Smooth muscle cell (in vitro differentiated cells): ENCODE measurements around the gene PLCG1. TPM values are rescaled to one million over a fixed set of nuclear protein-coding genes. Genes with fewer than 3 reads are reported as not detected.

Experiments
- DNase-seq: peaks from one replicate; lab custom pipeline; 2025; ENCODE audit not compliant: unreplicated experiment; lab: John Stamatoyannopoulos, UW
- H2AFZ ChIP-seq: fragments of 200-600 bp; sonication (generic); 2 replicates; pipeline ENCODE4 v1.6.0; 2016; ENCODE audit warnings: antibody characterized with exemption, low read depth, mild to moderate bottlenecking
- H3F3A ChIP-seq: fragments of 200-600 bp; sonication (generic); 2 replicates; pipeline ENCODE4 v1.6.0; 2017; ENCODE audit warnings: antibody characterized with exemption, low read depth
- H3K27ac ChIP-seq: fragments of 200-600 bp; sonication (generic); 2 replicates; pipeline ENCODE4 v1.5.1; 2016; ENCODE audit warnings: low read depth, mild to moderate bottlenecking
- H3K27me3 ChIP-seq: fragments of 200-600 bp; sonication (generic); 2 replicates; pipeline ENCODE4 v1.6.1; 2016; ENCODE audit warnings: low read depth, mild to moderate bottlenecking
- H3K36me3 ChIP-seq: fragments of 200-600 bp; sonication (generic); 2 replicates; pipeline ENCODE4 v1.5.1; 2016; ENCODE audit warnings: low read depth
- H3K4me1 ChIP-seq: fragments of 200-600 bp; sonication (generic); 2 replicates; pipeline ENCODE4 v1.5.1; 2016; ENCODE audit warnings: low read depth
- H3K4me2 ChIP-seq: fragments of 200-600 bp; sonication (generic); 2 replicates; pipeline ENCODE4 v1.6.0; 2016; ENCODE audit warnings: mild to moderate bottlenecking
- H3K4me3 ChIP-seq: fragments of 200-600 bp; sonication (generic); 2 replicates; pipeline ENCODE4 v1.5.1; 2016; ENCODE audit warnings: mild to moderate bottlenecking
- H3K79me2 ChIP-seq: fragments of 200-600 bp; sonication (generic); 2 replicates; pipeline ENCODE4 v1.6.0; 2016; ENCODE audit warnings: low read depth, mild to moderate bottlenecking
- H3K9ac ChIP-seq: fragments of 200-600 bp; sonication (generic); 2 replicates; pipeline ENCODE4 v1.6.0; 2016; ENCODE audit warnings: low read depth
- H3K9me3 ChIP-seq: fragments of 200-600 bp; sonication (generic); replicated peaks from 2 replicates; pipeline ENCODE4 v1.5.1; 2016; ENCODE audit warnings: low read depth
- H4K20me1 ChIP-seq: fragments of 200-600 bp; sonication (generic); 2 replicates; pipeline ENCODE4 v1.6.0; 2016; ENCODE audit warnings: low read depth
- WGBS: methylation state at CpG from one replicate; pipeline ENCODE4 v1.1.7; 2016; ENCODE audit warnings: low lambda C conversion rate; 5-methylcytosine and 5-hydroxymethylcytosine counted together
- microRNA-seq: library from miRNA; unstranded; fragments of <30 nt; microRNA quantifications from one replicate; pipeline ENCODE4, GENCODE V29; 2016; ENCODE audit warnings: borderline number of aligned reads
- polyA plus RNA-seq: library from polyadenylated mRNA; unstranded; fragments of >200 nt; fragmentation: Nextera tagmentation; extraction: Ambion mirVana; gene quantifications from 2 replicates; pipeline ENCODE4 v1.2.1, GENCODE V29; 2016
- small RNA-seq: library from RNA; depleted of rRNA; stranded (forward); fragments of <200 nt; gene quantifications from one replicate; pipeline ENCODE3, GENCODE V24; 2014
- total RNA-seq: library from RNA; depleted of rRNA; stranded (reverse); fragments of >200 nt; gene quantifications from 2 replicates; pipeline ENCODE4 v1.2.3, GENCODE V29; 2014
- TF ChIP-seq, protein P1 (sequence below): fragments of 200-600 bp; sonication (generic); IDR thresholded peaks from 2 replicates; pipeline ENCODE4 v1.5.1; 2017; ENCODE audit warnings: borderline replicate concordance, mild to moderate bottlenecking, antibody characterized with exemption; ENCODE audit not compliant: insufficient read depth, poor library complexity, severe bottlenecking

PLCG1 gene
- total and polyA plus RNA-seq, 2 experiments from 2014 or later: 36.9 to 45.2 TPM

DNA sequence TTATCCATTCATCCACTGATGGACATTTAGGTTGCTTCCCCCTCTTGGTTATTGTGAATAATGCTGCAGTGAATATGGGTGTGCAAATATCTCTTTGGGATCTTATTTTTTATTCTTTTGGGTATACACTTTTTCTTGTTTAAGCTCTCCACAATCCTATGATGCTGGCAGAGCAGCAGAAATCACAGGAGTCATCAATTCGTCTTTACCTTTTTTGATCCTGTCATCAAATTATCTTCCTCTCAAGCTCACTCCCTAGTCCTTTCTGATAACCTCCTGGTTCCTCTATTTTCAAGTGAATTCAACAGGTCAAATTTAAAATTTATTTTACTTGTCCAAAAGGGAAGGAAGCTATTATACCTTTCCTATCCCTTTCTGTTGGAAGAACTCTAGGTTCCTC, 89.1 kb downstream of the PLCG1 start:
- Histone ChIP-seq H3F3A (no peaks in the 10 kb centered on the region), H3K36me3 (no peaks in the 10 kb centered on the region), H3K79me2 (no peaks in the 10 kb centered on the region), H2AFZ (no peak overlapping the region), H4K20me1 (no peaks in the 10 kb centered on the region), H3K4me1 (peaks cover 15% of the 10 kb centered on the region), H3K4me3 (no peak overlapping the region), H3K9ac (no peak overlapping the region), H3K27me3 (no peaks in the 10 kb centered on the region), H3K4me2 (no peak overlapping the region), H3K9me3 (no peaks in the 10 kb centered on the region), H3K27ac (no peak overlapping the region)
- 85% methylated on average over 1 of the region's 1 CpG for WGBS
- TF ChIP-seq, protein P1, sequence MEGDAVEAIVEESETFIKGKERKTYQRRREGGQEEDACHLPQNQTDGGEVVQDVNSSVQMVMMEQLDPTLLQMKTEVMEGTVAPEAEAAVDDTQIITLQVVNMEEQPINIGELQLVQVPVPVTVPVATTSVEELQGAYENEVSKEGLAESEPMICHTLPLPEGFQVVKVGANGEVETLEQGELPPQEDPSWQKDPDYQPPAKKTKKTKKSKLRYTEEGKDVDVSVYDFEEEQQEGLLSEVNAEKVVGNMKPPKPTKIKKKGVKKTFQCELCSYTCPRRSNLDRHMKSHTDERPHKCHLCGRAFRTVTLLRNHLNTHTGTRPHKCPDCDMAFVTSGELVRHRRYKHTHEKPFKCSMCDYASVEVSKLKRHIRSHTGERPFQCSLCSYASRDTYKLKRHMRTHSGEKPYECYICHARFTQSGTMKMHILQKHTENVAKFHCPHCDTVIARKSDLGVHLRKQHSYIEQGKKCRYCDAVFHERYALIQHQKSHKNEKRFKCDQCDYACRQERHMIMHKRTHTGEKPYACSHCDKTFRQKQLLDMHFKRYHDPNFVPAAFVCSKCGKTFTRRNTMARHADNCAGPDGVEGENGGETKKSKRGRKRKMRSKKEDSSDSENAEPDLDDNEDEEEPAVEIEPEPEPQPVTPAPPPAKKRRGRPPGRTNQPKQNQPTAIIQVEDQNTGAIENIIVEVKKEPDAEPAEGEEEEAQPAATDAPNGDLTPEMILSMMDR: no peak
- DNase-seq: no peak

Small RNA genes lying within 50 kb of the gene (microRNA-seq; reads per million reads assigned to microRNA genes)
- gene MIR6871: 1.8 reads per million

Small RNA genes lying within 50 kb of the gene (small RNA-seq; reads per million reads assigned to genes)
- gene AL022394.1: not detected
- not detected for gene MIR6871

Other genes starting within 250 kb of the PLCG1 start
- gene TOP1, start 108.7 kb upstream of the PLCG1 start, total RNA-seq: 28.6 and 28.9 TPM in 2 replicates
- gene TOP1, start 108.7 kb upstream of the PLCG1 start, polyA plus RNA-seq: 17.0 and 23.6 TPM in 2 replicates
- 7.7 and 10.1 TPM in 2 replicates for gene ZHX3, start 180.2 kb downstream of the PLCG1 start, total RNA-seq
- gene ZHX3, start 180.2 kb downstream of the PLCG1 start, polyA plus RNA-seq: 16.9 and 17.1 TPM in 2 replicates
- gene LPIN3, start 203.3 kb downstream of the PLCG1 start, total RNA-seq: 7.3 and 12.5 TPM in 2 replicates
- gene LPIN3, start 203.3 kb downstream of the PLCG1 start, polyA plus RNA-seq: 6.9 and 14.0 TPM in 2 replicates
- gene EMILIN3, start 229.3 kb downstream of the PLCG1 start, total RNA-seq: 0.27 and 0.36 TPM in 2 replicates
- 0.18 and 0.65 TPM in 2 replicates for gene EMILIN3, start 229.3 kb downstream of the PLCG1 start, polyA plus RNA-seq